H1 (cell line): ENCODE results near the gene MRPS31. TPM values are rescaled to one million over a fixed set of nuclear protein-coding genes. Genes with fewer than 3 reads are reported as not detected.

ENCODE experiments used
- CTCF ChIA-PET: fragments of 300-600 bp; sonication (Branson Sonifier 250); formaldehyde crosslinking; loops from one replicate; lab custom pipeline; 2021; ENCODE audit not compliant: partially characterized antibody; lab: Charles Lee
- POLR2A ChIA-PET: fragments of 300-600 bp; sonication (Branson Sonifier 250); formaldehyde crosslinking; loops from one replicate; lab custom pipeline; 2021; ENCODE audit warnings: inconsistent platforms; ENCODE audit not compliant: partially characterized antibody; lab: Charles Lee
- DNase-seq, 2 experiments: peaks; one replicate each; pipeline versions ENCODE4 v3.0.0 to v3.0.0-alpha.2; 2010 to 2022; ENCODE audit warnings: low spot score in 2 of 2, low read depth in 1 of 2, mixed read lengths in 1 of 2
- FAIRE-seq: peaks from 2 replicates; lab custom pipeline; 2011; peaks lifted over from hg19 to GRCh38; lab: Jason Lieb, UNC
- H2AFZ ChIP-seq: 2 replicates; pipeline ENCODE4 v1.8.1; 2012; ENCODE audit warnings: low read length, inconsistent platforms
- H2AK5ac ChIP-seq: 2 replicates; pipeline ENCODE4 v1.6.1; 2013; ENCODE audit warnings: low read depth, low read length
- H2BK120ac ChIP-seq: replicated peaks from 2 replicates; pipeline ENCODE3; 2013; ENCODE audit warnings: low read depth, low read length, inconsistent platforms
- H2BK12ac ChIP-seq: 2 replicates; pipeline ENCODE4 v1.6.1; 2013; ENCODE audit warnings: low read depth, low read length
- H2BK15ac ChIP-seq: 2 replicates; pipeline ENCODE4 v1.6.1; 2013; ENCODE audit warnings: low read length
- H2BK20ac ChIP-seq: 2 replicates; pipeline ENCODE4 v1.6.1; 2013; ENCODE audit warnings: low read length
- H2BK5ac ChIP-seq: 2 replicates; pipeline ENCODE4 v1.6.1; 2013; ENCODE audit warnings: low read depth, low read length
- H3K14ac ChIP-seq: 2 replicates; pipeline ENCODE4 v1.6.1; 2013; ENCODE audit warnings: inconsistent platforms; ENCODE audit not compliant: insufficient read length
- H3K18ac ChIP-seq: 2 replicates; pipeline ENCODE4 v1.6.1; 2013; ENCODE audit warnings: low read length; ENCODE audit errors: extremely low read depth
- H3K23ac ChIP-seq: 2 replicates; pipeline ENCODE4 v1.6.1; 2013; ENCODE audit warnings: inconsistent platforms; ENCODE audit not compliant: insufficient read length
- H3K23me2 ChIP-seq: 2 replicates; pipeline ENCODE4 v1.6.1; 2013; ENCODE audit warnings: low read depth, low read length
- H3K27ac ChIP-seq: 2 replicates; pipeline ENCODE4 v1.6.1; 2011; ENCODE audit warnings: low read depth, low read length, inconsistent platforms
- H3K27me3 ChIP-seq, 4 experiments: replicated peaks in 1 of 4; 1 replicate in 1 of 4; 2 replicates in 3 of 4; pipeline versions ENCODE4 v1.6.1 to v1.8.1; 2011 to 2013; ENCODE audit warnings: low read length in 3 of 4, mild to moderate bottlenecking in 3 of 4, inconsistent platforms in 2 of 4, mixed read lengths in 2 of 4, moderate library complexity in 1 of 4; ENCODE audit not compliant: control insufficient read depth in 3 of 4, insufficient read depth in 3 of 4; ENCODE audit errors: extremely low read depth in 1 of 4
- H3K36me3 ChIP-seq, 4 experiments: 2 replicates each; pipeline versions ENCODE4 v1.6.1 to v1.8.1; 2011 to 2013; ENCODE audit warnings: mild to moderate bottlenecking in 4 of 4, low read length in 3 of 4, moderate library complexity in 2 of 4, control low read depth in 1 of 4, inconsistent platforms in 1 of 4; ENCODE audit not compliant: insufficient read depth in 4 of 4, control insufficient read depth in 2 of 4
- H3K4ac ChIP-seq: replicated peaks from 2 replicates; pipeline ENCODE3; 2013; ENCODE audit warnings: low read length, low read depth, mixed read lengths, inconsistent platforms; ENCODE audit not compliant: insufficient read length
- H3K4me1 ChIP-seq, 4 experiments: replicated peaks in 1 of 4; 1 replicate in 1 of 4; 2 replicates in 3 of 4; pipeline versions ENCODE4 v1.6.1 to v1.8.1; 2011 to 2013; ENCODE audit warnings: low read length in 3 of 4, inconsistent platforms in 2 of 4, mixed read lengths in 1 of 4; ENCODE audit not compliant: insufficient read depth in 4 of 4, control insufficient read depth in 3 of 4
- H3K4me2 ChIP-seq, 2 experiments: 2 replicates each; pipeline versions ENCODE4 v1.6.1 to v1.8.1; 2011 to 2013; ENCODE audit warnings: low read depth in 2 of 2, low read length in 2 of 2, control low read depth in 1 of 2, inconsistent platforms in 1 of 2, mild to moderate bottlenecking in 1 of 2; ENCODE audit not compliant: insufficient read depth in 1 of 2
- H3K4me3 ChIP-seq, 4 experiments: fragments of 200-600, 300-600 bp in 1 of 4; sonication (generic), shearing (Covaris generic), sonication (Bioruptor Twin) in 1 of 4; 2 replicates each; pipeline versions ENCODE4 v1.5.1 to v1.8.1; 2011 to 2016; ENCODE audit warnings: low read length in 4 of 4, low read depth in 3 of 4, control low read depth in 2 of 4, inconsistent platforms in 2 of 4, mild to moderate bottlenecking in 2 of 4, mixed read lengths in 1 of 4, moderate library complexity in 1 of 4; ENCODE audit not compliant: insufficient read depth in 2 of 4; ENCODE audit errors: extremely low read depth in 1 of 4
- H3K56ac ChIP-seq: replicated peaks from 2 replicates; pipeline ENCODE3; 2013; ENCODE audit warnings: low read depth, mild to moderate bottlenecking, mixed read lengths, low read length, inconsistent platforms; ENCODE audit not compliant: insufficient read length
- H3K79me1 ChIP-seq: 2 replicates; pipeline ENCODE4 v1.6.1; 2013; ENCODE audit warnings: low read depth, low read length, control low read depth
- H3K79me2 ChIP-seq, 2 experiments: 2 replicates each; pipeline versions ENCODE4 v1.6.1 to v1.8.1; 2012 to 2013; ENCODE audit warnings: low read length in 2 of 2, mild to moderate bottlenecking in 2 of 2, inconsistent platforms in 1 of 2; ENCODE audit not compliant: insufficient read depth in 2 of 2, control insufficient read depth in 1 of 2
- H3K9ac ChIP-seq, 4 experiments: replicated peaks in 1 of 4; 1 replicate in 1 of 4; 2 replicates in 3 of 4; pipeline versions ENCODE4 v1.6.1 to v1.8.1; 2011 to 2013; ENCODE audit warnings: low read depth in 3 of 4, low read length in 3 of 4, control low read depth in 2 of 4, mild to moderate bottlenecking in 2 of 4, moderate library complexity in 2 of 4, inconsistent platforms in 1 of 4; ENCODE audit errors: extremely low read depth in 1 of 4
- H3K9me3 ChIP-seq, 2 experiments: 2 replicates each; pipeline versions ENCODE4 v1.6.1 to v1.8.1; 2012 to 2013; ENCODE audit warnings: mild to moderate bottlenecking in 2 of 2, moderate library complexity in 2 of 2, control low read depth in 1 of 2, inconsistent platforms in 1 of 2, low read depth in 1 of 2, low read length in 1 of 2, mixed read lengths in 1 of 2; ENCODE audit not compliant: insufficient read depth in 2 of 2
- H4K20me1 ChIP-seq, 2 experiments: replicated peaks in 1 of 2; 2 replicates each; pipeline versions ENCODE3 to v1.8.1; 2011 to 2013; ENCODE audit warnings: inconsistent platforms in 2 of 2, low read length in 2 of 2, mild to moderate bottlenecking in 1 of 2; ENCODE audit not compliant: insufficient read depth in 2 of 2, control insufficient read depth in 1 of 2
- H4K5ac ChIP-seq: 2 replicates; pipeline ENCODE4 v1.6.1; 2013; ENCODE audit warnings: low read length, low read depth, mixed read lengths, inconsistent platforms; ENCODE audit not compliant: insufficient read length
- H4K8ac ChIP-seq: 2 replicates; pipeline ENCODE4 v1.8.0; 2013; ENCODE audit warnings: mild to moderate bottlenecking, moderate library complexity, low read length, inconsistent platforms; ENCODE audit not compliant: insufficient read depth; ENCODE audit errors: extremely low read depth
- H4K91ac ChIP-seq: replicated peaks from 2 replicates; pipeline ENCODE3; 2013; ENCODE audit warnings: low read length, mixed read lengths, inconsistent platforms; ENCODE audit not compliant: insufficient read length
- KDM5A ChIP-seq: fragments of 200-600 bp; IDR thresholded peaks from 2 replicates; pipeline ENCODE4 v1.7.1; 2012; ENCODE audit warnings: mild to moderate bottlenecking, low read length, inconsistent platforms, mixed read lengths
- SIN3A ChIP-seq, 2 experiments: IDR thresholded peaks in 1 of 2; conservative IDR thresholded peaks in 1 of 2; 2 replicates each; pipeline ENCODE4 v1.6.1; 2011 to 2012; ENCODE audit warnings: low read length in 2 of 2, improper control_type of control experiment in 1 of 2, low read depth in 1 of 2, mild to moderate bottlenecking in 1 of 2
- TBP ChIP-seq: IDR thresholded peaks from 2 replicates; pipeline ENCODE4 v1.6.1; 2011; ENCODE audit warnings: low read depth, low read length, improper control_type of control experiment
- WGBS, 2 experiments: shearing (Covaris generic) in 1 of 2; methylation state at CpG; one replicate each; pipeline versions ENCODE4 v1.1.6 to v1.1.7; 2013 to 2015; ENCODE audit warnings: low lambda C conversion rate in 2 of 2, mixed read lengths in 2 of 2, inconsistent platforms in 1 of 2, low coverage in 1 of 2, missing lambda C conversion rate in 1 of 2; ENCODE audit not compliant: insufficient replicate concordance in 2 of 2, insufficient coverage in 1 of 2, insufficient read length in 1 of 2; ENCODE audit errors: extremely low coverage in 1 of 2, missing lambda C conversion rate in 1 of 2; 5-methylcytosine and 5-hydroxymethylcytosine counted together
- polyA plus RNA-seq, 7 experiments: library from polyadenylated mRNA; depleted of rRNA in 3 of 7; stranded (reverse) in 5 of 7; unstranded in 2 of 7; fragments of >200 nt in 5 of 7; fragments of 200-250 nt in 2 of 7; gene quantifications; 1 replicate in 5 of 7; 2 replicates in 1 of 7; 4 replicates in 1 of 7; pipeline versions ENCODE4 v1.2.1 to v1.2.3, GENCODE V29; 2011 to 2013; ENCODE audit warnings: missing spikeins in 2 of 7, mixed read lengths in 2 of 7
- total RNA-seq: library from RNA; stranded (reverse); fragmentation: NEBNext Ultra II Directional; extraction: Animal tissue kit (Norgen Biotek cat#: 25700); gene quantifications from 2 replicates; pipeline ENCODE4 v1.2.1, GENCODE V29; 2021

MRPS31 gene
- total and polyA plus RNA-seq, 2 of the 8 experiments (the other 6 are each of a cell fraction or from before 2014, with no cell fraction given), result 13.6 to 33.3 TPM

- H3K23me2 ChIP-seq, result no peaks in the 10 kb centered on the region
- H3K56ac ChIP-seq, result no peak overlapping the region
- no peaks in the 10 kb centered on the region for H3K4me1 ChIP-seq
- H2AK5ac ChIP-seq, result no peak overlapping the region
- no peak overlapping the region for H4K8ac ChIP-seq
- no peak overlapping the region for H3K27ac ChIP-seq
- peaks cover 0 to 1% of the 10 kb centered on the region in 2 experiments for H4K20me1 ChIP-seq
- 88% methylated on average over 2 of the region's 2 CpGs; no CpG with 5 or more reads in 1 of the 2 experiments for WGBS, 2 experiments
- no peak overlapping the region for H3K18ac ChIP-seq
- H3K79me2 ChIP-seq, result no peaks in the 10 kb centered on the region
- no peak overlapping the region for H2BK12ac ChIP-seq
- no peak overlapping the region for H4K5ac ChIP-seq
- H3K36me3 ChIP-seq, result peaks cover 0 to 2% (median 0%) of the 10 kb centered on the region in 4 experiments; a peak in 4 of 8 replicates
- H3K79me1 ChIP-seq, result no peaks in the 10 kb centered on the region
- H3K14ac ChIP-seq, result no peak overlapping the region
- H3K23ac ChIP-seq, result no peak overlapping the region
- H3K4me3 ChIP-seq, result no peak overlapping the region
- no peaks in the 10 kb centered on the region for H3K27me3 ChIP-seq
- H3K4me2 ChIP-seq, result no peak overlapping the region
- H4K91ac ChIP-seq, result no peak overlapping the region
- no peak overlapping the region for H3K9ac ChIP-seq
- POLR2A ChIA-PET, result no interaction called here
- no peak for FAIRE-seq
- no peak overlapping the region for H2AFZ ChIP-seq
- H2BK20ac ChIP-seq, result no peak overlapping the region
- H2BK120ac ChIP-seq, result no peak overlapping the region
- no peak overlapping the region for H3K4ac ChIP-seq
- CTCF ChIA-PET, result interaction anchor here (1.1 to 4.7 kb wide), 14 partner anchors 10 to 223 kb away, joined by 3 to 37 read pairs (median 5); no protein-coding TSS in a partner anchor
- no peak for DNase-seq
- no peaks in the 10 kb centered on the region for H3K9me3 ChIP-seq
- no peak overlapping the region for H2BK15ac ChIP-seq
- no peak overlapping the region for H2BK5ac ChIP-seq
- no peak for TF ChIP-seq TBP
- TF ChIP-seq KDM5A, result no peak
- TF ChIP-seq SIN3A (conservative IDR thresholded peaks at IDR 0.05 in 1 of 2, IDR thresholded peaks at IDR 0.05 in 1 of 2; ENCODE audit: low read depth in 1 of 2, low read length in 2 of 2), result no peak
Observed at GRCh38 chr13:40814803-40815202, 43.8 kb upstream of the MRPS31 start.
